ENCODE measurements around the gene HAAO. TPM values are rescaled to one million over a fixed set of nuclear protein-coding genes. Genes with fewer than 3 reads are reported as not detected.

The HAAO gene
- not detected in 2 replicates for polyA plus RNA-seq

GRCh38 chr2:42792583-42793333 lies at the start of gene HAAO:
TSS of gene HAAO (minus strand) at chr2:42792583. CDS start at chr2:42792536, 47 bp downstream.

GRCh38 chr2:42764096-42764495 lies 28.3 kb downstream of the HAAO start, which contains the start of gene OXER1:
TSS of gene OXER1 (minus strand) at chr2:42764135. CDS start at chr2:42764062, 73 bp downstream.

Other genes starting within 250 kb of the HAAO start
- gene MTA3, start 224.0 kb downstream of the HAAO start, polyA plus RNA-seq, result 9.6 and 19.2 TPM in 2 replicates
- gene OXER1, start 28.4 kb downstream of the HAAO start, polyA plus RNA-seq, result not detected in 2 replicates

Data from Purkinje cell (primary cell).